GM13976 (cell line): ENCODE measurements around the gene PTPRB.

ENCODE experiments used
- DNase-seq: peaks from one replicate; pipeline ENCODE4 v3.0.0; 2012; ENCODE audit warnings: low spot score
- in situ Hi-C: fragments of 300-500 bp; cut with MboI; formaldehyde crosslinking; loops from one replicate; pipeline ENCODE4 v1.12.0; 2022; ENCODE audit warnings: low sequenced_read_pairs, mixed read lengths, inconsistent platforms; ENCODE audit not compliant: unreplicated experiment
- TF ChIP-seq, protein P1 (sequence below): IDR thresholded peaks from 2 replicates; pipeline ENCODE4 v1.5.1; 2012; ENCODE audit warnings: borderline replicate concordance, mild to moderate bottlenecking; ENCODE audit not compliant: insufficient read depth; ENCODE audit errors: extremely low read depth, missing control alignments, control extremely low read depth

Gene PTPRB

GRCh38 chr12:70638639-70639360, 1.6 kb upstream of the PTPRB start:
- in situ Hi-C loops = no loop called here
- TF ChIP-seq, protein P1, sequence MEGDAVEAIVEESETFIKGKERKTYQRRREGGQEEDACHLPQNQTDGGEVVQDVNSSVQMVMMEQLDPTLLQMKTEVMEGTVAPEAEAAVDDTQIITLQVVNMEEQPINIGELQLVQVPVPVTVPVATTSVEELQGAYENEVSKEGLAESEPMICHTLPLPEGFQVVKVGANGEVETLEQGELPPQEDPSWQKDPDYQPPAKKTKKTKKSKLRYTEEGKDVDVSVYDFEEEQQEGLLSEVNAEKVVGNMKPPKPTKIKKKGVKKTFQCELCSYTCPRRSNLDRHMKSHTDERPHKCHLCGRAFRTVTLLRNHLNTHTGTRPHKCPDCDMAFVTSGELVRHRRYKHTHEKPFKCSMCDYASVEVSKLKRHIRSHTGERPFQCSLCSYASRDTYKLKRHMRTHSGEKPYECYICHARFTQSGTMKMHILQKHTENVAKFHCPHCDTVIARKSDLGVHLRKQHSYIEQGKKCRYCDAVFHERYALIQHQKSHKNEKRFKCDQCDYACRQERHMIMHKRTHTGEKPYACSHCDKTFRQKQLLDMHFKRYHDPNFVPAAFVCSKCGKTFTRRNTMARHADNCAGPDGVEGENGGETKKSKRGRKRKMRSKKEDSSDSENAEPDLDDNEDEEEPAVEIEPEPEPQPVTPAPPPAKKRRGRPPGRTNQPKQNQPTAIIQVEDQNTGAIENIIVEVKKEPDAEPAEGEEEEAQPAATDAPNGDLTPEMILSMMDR = no peak
- no peak for DNase-seq

DNA sequence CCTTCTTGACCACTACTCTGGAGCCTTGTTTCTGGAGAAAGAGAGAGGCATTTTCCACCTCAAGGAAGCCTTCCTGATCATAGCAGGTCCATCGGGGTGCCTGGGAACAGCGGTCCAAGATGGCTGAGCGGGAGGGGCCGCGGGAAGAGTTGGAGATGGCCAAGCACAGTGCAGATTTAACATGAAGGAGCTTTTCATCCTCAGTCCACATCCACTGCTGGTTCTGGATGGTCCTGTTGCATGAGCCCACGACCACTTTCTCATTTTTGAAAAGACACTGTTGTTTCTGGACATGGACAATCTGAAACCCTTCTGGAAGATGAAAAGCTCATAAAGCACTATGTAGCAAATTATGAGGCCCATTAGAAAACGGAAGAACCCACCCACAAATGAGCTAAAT, 1.5 kb downstream of the PTPRB start:
- no peak for DNase-seq
- in situ Hi-C loops = no loop called here
- TF ChIP-seq, protein P1 = no peak

GRCh38 chr12:70628701-70629480, 8.3 kb downstream of the PTPRB start:
- TF ChIP-seq, protein P1 = no peak
- DNase-seq = no peak
- in situ Hi-C loops = no loop called here

DNA sequence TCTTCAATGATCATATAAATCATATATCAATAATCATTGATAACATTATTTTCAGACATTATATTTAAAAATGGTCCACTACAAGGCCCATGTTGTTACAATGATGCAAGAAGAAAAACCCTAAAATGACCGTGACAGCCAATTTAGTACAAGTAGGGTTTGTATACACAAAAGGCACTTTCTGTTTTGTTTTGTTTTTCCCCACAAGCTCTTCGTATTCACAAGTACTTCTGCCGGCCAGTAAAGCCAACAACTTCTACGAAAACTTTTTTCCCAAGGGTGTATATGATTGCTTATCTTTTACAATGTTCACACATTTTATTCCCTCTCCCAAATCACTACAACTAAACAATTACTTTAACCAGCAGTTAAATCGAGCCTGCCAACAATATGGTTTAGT, 9.6 kb downstream of the PTPRB start:
- in situ Hi-C loops = no loop called here
- no peak for DNase-seq
- TF ChIP-seq, protein P1 = no peak

DNA sequence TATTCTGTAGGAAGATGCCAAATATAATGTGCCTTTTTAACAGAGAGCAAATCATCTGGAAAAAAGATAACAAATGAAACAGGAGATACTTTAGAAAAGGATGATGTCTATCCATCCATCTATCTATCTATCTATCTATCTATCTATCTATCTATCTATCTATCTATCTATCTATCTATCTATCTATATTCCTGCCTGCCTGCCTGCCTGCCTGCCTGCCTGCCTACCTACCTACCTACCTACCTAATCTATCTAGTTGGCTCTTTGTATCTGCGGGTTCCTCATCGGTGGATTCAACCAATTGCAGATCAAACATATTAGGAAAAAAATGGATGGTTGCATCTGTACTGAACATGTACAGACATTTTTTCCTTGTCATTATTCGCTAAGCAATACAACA, 11.0 kb downstream of the PTPRB start:
- in situ Hi-C loops = no loop called here

GRCh38 chr12:70619471-70620152, 17.6 kb downstream of the PTPRB start:
- no peak for DNase-seq
- in situ Hi-C loops = no loop called here
- TF ChIP-seq, protein P1 = no peak

More for the DNA sequence above, 11.0 kb downstream of the PTPRB start:
- DNase-seq = no peak
- TF ChIP-seq, protein P1 = no peak
